GM18505 (cell line): ENCODE results near the gene CHRM2.

ENCODE experiments used
- ATAC-seq: cut with Tn5 transposase; IDR thresholded peaks from one replicate; pipeline ENCODE4 v1.9.1; 2021; ENCODE audit not compliant: unreplicated experiment
- POLR2A ChIP-seq: IDR thresholded peaks from 4 replicates; pipeline ENCODE4 v1.6.1; 2011; ENCODE audit warnings: borderline replicate concordance; ENCODE audit not compliant: insufficient read depth, insufficient read length; ENCODE audit errors: extremely low read depth

CHRM2 gene

DNA sequence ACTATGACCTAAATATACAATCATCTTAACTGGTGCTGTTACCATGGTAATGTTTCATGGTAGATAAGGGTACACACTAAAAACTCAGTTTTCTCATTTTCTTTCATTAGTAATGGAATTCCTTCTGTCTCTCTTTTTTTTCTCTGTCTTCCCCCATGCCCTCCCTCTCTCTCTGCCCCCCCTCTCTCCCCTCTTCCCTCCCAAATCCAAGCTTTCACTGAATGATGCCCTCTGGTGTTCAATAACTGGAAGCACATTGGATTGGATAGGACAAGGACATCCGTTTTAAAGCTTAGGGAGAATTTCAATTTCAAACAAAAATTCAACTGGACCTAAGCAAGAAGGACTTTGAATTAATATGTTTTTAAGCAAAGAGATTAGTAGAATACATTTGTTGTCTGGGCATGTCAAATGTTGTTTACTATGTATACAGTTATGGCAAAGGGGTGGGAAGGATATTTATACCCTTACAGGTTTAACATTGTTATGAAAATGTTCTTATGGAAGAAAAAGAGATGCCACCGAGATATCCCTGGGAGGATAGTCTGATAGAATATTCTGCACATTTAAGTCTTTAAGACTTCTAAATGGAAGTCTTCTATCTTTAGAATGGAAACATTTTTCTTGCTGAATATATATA, 6.1 kb downstream of the CHRM2 start:
- no peak for TF ChIP-seq POLR2A
- ATAC-seq, result no peak

DNA sequence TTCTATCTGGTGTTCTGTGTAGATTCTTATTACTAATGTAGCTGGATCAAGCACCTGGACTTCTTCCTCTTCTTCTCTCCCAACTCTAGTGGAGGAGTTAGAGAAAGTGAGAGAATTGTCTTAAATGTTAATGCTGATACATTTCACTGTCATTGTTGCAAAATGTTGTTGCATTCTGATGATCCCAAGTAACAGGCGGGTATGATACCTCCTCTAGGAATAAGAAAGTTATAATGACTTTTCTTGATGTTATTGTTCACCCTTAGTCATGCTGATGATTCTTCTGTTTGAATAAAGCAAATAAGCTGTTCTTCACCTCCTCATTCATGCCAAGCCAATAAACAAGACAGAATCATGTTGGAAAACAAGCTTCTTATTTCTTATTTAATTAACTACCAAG, 9.1 kb downstream of the CHRM2 start:
- no peak for ATAC-seq
- no peak for TF ChIP-seq POLR2A

DNA sequence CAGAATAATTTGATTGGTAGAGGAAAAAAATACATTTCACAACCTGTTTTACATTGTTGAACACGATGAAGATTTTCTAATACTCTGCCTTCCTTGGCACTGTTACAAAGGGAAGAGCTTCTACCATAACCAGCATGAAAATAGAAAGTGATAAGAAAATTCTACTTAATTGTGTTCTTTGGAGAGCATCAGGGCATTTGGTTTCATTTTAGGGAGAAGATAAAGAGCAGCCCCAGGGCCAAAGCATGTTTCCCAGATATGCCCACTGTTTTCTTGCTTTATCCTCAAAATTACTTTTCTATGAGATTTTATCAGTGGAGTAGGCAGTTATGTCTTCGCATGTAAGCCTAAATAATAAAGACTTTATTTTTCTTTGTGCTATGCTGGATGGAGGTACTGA, 9.5 kb downstream of the CHRM2 start:
- no peak for TF ChIP-seq POLR2A
- ATAC-seq, result no peak

DNA sequence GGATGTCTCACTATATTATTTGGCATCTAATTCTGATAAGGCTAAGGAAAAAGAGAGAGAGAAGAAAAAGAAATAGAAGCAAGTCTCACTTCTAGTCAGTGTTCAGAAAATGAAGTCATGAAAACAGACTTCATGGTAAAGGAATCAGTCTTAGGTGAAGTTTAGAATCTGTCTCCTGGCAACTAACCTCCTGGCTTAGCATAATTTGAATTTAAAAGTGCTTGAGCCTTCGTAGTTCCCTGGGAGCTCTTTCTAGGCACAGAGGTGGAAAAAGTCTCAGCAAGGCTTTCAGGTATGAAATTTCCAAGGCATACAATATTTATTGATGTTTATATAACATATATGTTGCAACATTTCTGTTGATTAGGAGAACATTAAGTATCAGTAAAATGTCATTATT, 10.4 kb downstream of the CHRM2 start:
- TF ChIP-seq POLR2A, result no peak
- no peak for ATAC-seq

DNA sequence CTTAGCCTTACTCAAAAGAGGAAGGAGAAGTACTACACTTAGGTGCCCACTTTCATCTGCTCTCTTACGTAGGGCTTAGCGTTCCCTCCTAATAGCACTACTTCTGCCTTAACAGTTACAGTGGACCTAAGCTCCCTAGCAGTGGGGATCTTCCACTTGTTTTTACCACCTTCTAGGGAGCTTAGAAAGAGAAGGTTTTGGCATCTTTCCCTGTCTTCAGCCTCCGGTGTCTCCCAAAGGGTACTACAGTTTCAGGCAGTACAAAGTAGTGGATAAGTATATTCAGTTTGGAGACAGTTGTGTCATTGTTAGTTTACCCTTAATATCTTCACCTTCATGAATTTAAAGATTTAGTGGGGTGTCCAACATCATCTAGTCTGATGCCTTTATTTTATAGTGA, 14.6 kb downstream of the CHRM2 start:
- no peak for TF ChIP-seq POLR2A
- ATAC-seq, result no peak

DNA sequence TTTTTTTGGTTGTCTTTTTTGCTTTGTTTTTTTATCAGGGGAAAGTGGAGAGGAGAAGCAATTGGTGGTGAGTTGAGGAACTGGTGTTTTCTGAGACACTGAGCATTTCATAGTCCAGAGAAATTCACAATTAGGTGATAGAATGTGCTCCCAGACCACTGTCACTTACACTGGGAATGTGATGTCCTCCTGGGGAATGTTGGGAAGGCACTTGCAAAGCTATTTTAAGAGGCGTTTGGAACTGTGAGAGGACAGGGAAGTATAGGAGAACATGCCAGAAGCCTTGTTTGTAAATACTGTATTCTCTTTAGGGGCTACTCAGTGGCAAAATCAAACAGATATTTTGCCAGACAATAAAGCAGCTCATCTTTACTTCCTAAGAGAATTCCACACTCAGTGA, 16.0 kb downstream of the CHRM2 start:
- no peak for ATAC-seq
- no peak for TF ChIP-seq POLR2A

DNA sequence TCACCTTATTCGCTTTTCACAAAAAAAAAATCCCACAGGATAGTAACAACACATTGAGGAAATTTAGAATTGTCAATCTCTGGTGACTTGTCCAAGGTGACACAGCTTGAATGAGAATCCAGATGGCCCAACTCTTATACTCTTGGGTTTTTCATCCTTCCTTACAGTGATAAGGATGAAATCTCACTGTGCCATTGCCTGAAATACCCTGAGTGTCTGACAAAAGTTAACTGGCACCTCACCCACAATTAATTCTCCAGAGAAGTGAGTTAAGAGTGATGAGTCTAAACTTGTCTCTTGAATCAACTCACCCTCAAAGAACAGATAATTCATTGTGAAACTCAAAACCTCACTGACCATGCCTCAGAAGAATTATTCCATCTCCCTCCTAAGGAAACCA, 18.9 kb downstream of the CHRM2 start:
- no peak for TF ChIP-seq POLR2A
- ATAC-seq, result no peak

DNA sequence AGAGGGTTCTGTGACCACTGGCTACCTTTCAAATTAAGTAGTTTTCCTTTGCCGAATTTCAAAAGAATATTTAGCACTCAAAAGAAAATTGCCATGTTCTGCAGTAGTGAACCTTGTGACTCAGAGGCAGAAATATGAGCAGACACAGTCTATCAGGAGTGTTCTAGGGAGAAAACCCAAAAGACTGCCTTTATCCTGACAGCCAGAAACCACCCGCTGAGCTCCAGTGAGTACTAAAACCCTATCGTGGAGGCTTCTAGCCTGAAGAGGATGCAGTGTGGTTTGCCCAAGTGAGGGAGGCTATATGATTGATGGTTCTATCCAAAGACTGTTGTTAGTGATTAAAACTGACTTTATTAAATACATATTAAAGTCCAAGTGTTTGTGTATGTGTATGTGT, 21.9 kb downstream of the CHRM2 start:
- TF ChIP-seq POLR2A, result no peak
- ATAC-seq, result no peak

DNA sequence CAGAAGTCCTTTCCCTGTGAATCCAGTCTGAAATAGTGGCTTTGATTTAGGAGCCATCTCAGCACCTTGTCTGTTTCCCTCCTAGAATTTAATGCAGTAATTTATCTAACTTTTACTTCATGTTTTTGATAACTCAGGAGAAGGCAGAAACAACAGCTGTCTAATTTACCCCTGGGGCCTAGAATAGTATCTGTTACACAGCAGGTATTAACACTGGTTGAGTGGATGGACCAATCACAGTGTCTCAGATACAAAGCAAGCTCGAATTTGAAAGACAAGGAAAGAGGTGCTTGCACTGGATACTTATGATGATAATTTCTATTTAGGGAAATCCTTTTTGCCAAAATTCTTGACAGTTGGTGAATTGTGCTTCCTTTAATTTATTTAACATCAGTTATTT, 23.4 kb downstream of the CHRM2 start:
- TF ChIP-seq POLR2A, result no peak
- no peak for ATAC-seq

DNA sequence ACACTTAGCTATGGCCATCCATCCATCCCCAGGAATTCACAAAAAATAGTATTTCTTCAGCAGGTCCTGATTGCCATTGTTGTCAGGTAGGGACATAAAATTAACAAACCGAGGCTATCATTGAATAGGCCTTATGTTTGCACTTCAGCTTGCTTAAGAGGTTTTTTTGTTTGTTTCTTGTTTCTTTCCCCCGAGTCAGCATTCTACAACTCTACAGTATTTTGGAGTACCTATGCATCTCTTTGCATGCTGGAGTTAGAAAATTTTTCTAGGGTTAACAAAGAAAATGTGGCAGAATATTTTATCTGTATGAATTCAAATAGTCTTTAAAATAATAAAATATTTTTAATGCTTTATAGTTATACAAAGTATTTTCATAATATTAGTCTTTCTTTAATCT, 26.3 kb downstream of the CHRM2 start:
- TF ChIP-seq POLR2A, result no peak
- no peak for ATAC-seq

DNA sequence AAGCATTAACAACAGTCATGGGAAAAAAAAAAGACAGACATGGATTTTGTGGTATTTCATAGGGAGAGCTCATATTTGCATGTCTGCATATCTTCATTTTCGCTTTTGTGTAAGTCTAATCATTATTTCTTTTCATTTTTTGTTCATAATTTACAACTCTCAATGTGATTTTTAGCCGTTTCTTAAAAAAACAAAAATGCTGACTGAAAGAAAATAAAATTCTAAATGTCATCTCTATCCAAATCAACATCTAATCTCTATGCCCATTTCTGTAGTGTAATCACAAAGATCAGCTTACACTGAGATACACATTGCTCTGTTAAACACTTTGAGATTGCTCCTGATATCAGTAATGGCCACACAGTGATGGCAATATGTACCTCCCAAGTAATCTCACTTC, 29.2 kb downstream of the CHRM2 start:
- TF ChIP-seq POLR2A, result no peak
- no peak for ATAC-seq

DNA sequence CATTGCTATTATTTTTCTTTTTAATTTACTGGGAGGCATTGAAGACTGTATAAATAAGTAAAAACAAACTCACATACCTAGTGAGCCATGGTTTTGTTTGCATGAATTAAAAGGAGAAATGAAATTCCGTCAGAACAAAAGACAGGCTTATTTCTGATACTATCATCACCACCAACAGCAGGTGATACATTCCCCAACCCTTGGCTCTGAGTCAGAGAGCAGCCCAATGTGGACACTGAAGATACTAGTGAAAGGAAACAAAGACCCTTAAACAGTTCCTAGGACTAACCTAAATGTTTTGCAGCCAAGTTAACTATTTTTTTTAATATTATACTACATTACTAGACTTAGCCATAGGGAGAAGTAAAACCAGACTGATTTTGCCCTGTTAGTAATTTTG, 31.6 kb downstream of the CHRM2 start:
- no peak for ATAC-seq
- no peak for TF ChIP-seq POLR2A

DNA sequence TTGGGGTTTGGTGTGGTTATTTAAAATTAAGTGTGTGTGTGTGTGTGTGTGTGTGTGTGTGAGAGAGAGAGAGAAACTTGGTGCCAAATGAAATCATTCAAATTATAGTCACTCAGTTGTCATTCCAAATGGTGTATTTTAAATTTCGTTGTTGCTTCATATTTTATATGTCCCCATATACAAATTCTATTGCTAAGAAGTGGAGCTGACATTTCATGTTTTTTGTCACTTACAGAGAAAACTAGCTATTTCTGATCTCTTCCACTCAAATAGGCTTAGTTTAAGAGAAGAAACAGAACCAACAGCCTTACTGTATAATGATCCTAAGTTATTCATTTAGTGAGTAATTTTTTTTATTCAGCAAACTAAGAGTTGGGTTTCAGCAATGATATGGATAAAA, 42.3 kb downstream of the CHRM2 start:
- no peak for TF ChIP-seq POLR2A
- ATAC-seq, result no peak

DNA sequence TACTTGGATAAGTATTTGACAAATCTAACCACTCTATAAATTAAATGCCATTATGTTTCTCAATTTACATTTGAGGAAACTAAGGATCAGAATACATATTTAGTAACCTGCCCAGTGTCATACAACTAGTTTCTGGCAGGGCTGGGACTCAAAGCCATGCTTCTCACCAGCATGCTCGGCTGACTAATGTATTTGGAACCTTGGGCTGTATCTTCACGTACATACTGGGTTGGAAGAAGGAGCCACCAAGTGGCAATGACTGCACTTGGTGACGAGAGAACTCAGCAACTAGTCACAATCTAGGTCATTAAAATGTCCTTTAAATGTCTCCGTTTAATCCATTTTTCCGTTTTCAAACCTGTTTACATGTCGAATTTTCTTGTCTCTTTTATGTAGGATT, 42.9 kb downstream of the CHRM2 start:
- TF ChIP-seq POLR2A, result no peak
- no peak for ATAC-seq

DNA sequence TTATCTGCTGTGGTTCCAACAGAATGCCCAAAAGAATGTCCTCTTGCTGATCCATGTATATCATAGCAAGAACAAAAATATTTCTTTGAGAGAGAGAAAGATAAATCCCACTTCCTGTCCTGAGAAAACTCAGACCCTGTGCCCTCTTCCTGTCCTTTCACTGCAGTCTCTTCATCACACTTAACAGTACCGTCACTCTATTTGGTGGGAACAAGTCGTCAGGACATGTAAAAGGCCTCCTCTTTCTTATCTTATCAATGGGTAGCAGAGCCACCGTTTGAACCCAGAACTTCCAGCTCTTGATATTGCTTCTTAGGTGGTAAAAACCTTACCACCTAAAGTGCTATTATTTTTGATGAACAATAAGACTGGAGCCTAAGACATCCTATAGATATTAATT, 43.9 kb downstream of the CHRM2 start:
- no peak for ATAC-seq
- no peak for TF ChIP-seq POLR2A
